Heart left ventricle (tissue), 13 donors: Measurements from ENCODE around the gene IKBIP.

Source experiments
- POLR2A ChIP-seq, 2 donors: fragments of 450-650 bp; IDR thresholded peaks; one replicate each; pipeline ENCODE4 v1.6.1; 2017; ENCODE audit warnings: antibody characterized with exemption in 2 of 2, mild to moderate bottlenecking in 2 of 2, moderate library complexity in 2 of 2
- TF ChIP-seq, protein P1 (sequence below), 12 donors: fragments of 200-600 bp; sonication (generic) in 4 of 12; IDR thresholded peaks; one replicate each; pipeline versions ENCODE4 v1.5.0 to v1.8.0; 2018 to 2022; ENCODE audit warnings: antibody characterized with exemption in 12 of 12, mild to moderate bottlenecking in 5 of 12
- donor health status: ischemic (EF 13 %, LVEDD 7.1; RV severe dilation, severe dysfunction).
- donor health status: DM: no; HTN: yes; CAD: no.
- donor health status: DM: no; HTN: no; CAD: no.
- donor health status: ischemic (EF 25% LVEDD 6.9; RV normal size, moderate dysfunction).
- donor health status: ischemic (EF 25% LVEDD 5.7; RV mildly dilated, moderate dysfunction).
- donor health status: ischemic (EF 35%, LVEDD 5.7; RV mildly dilated, moderate dysfunction).
- donor health status: nonischemic (EF 11% LVEDD 7.7; RV severe dilation, severe dysfunction).
- donor health status: DM: yes; HTN: yes; CAD: no.
- donor health status: PGD.
- donor health status: ischemic (EF 29% LVEDD 5.4; RV normal size, mild dysfunction).
- donor health status: nonischemic (EF 23%, LVEDD 6.1; RV moderate dilation, normal function).

DNA sequence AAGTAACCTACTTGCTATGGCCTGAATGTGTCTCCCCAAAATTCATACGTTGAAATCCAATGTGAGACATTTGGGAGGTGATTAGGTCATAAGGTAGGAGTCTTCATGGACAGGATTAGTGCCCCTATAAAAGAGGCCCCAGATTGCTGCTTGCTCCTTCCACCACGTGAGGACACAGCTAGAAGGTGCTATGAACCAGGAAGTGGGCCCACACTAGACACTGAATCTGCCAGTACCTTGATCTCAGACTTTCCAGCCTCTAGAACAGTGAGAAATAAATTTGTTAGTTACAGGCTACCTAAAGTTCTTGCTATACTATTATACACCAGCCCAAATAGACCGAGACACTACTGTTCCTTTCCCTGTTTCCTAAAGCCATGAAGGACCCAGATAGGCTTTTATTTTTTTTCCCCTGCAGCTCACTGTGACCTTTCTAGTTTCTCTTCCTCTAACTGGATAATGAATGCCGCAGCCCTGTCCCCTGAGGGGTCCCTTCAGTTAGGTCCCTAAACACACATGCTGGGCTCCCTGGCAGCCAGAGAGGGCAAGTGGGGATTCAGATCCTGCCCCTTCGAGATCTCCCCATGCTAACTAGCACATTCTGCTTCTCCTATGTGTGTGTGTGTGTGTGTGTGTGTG, 31.8 kb downstream of the IKBIP start:
- TF ChIP-seq, protein P1, sequence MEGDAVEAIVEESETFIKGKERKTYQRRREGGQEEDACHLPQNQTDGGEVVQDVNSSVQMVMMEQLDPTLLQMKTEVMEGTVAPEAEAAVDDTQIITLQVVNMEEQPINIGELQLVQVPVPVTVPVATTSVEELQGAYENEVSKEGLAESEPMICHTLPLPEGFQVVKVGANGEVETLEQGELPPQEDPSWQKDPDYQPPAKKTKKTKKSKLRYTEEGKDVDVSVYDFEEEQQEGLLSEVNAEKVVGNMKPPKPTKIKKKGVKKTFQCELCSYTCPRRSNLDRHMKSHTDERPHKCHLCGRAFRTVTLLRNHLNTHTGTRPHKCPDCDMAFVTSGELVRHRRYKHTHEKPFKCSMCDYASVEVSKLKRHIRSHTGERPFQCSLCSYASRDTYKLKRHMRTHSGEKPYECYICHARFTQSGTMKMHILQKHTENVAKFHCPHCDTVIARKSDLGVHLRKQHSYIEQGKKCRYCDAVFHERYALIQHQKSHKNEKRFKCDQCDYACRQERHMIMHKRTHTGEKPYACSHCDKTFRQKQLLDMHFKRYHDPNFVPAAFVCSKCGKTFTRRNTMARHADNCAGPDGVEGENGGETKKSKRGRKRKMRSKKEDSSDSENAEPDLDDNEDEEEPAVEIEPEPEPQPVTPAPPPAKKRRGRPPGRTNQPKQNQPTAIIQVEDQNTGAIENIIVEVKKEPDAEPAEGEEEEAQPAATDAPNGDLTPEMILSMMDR (IDR thresholded peaks at IDR 0.05), result no peak
- no peak for TF ChIP-seq POLR2A (IDR thresholded peaks at IDR 0.05)
